Measurements from ENCODE around the gene USF2. TPM values are rescaled to one million over a fixed set of nuclear protein-coding genes. Genes with fewer than 3 reads are reported as not detected.

The USF2 gene
- total RNA-seq, 1 experiment from 2014 or later = 121 TPM

DNA sequence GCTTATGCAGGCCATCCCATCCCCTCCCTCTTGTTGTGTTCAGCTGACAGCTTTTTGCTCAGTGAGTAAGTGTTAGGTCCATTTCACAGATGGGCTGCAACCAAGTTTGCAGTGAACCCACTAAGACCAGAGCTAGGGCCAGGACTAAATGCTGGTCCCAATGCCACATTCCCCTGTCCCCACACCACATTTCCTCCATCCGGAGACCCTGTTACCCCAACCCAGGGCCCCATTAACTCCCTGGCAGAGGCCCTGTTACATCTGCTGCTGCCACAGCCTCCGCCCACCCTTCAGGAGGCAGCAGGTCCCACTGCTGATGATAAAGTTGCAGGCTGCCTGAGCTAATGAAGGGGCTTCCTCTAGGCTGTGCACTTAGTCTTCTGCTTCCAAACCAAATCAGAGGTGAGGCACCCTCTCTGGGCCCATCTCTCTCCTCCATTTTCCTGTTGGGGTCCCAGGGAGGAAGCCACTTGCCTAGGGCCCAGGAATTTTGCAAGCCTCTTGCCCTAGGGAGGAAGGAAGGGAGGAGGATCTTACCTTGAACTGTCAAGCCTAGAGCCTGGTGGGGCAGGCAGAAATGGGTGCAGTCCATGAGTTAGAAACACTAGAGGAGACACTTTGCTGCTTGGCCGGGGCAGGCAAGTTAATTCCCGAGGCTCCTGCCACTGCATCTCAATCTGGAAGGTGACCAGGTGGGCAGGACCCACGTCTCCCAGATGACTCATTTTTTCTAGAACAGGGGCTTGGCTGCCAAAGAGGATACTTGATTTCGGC, 3.4 kb upstream of the USF2 start:
- Histone ChIP-seq H3K9me3 (ENCODE audit: control insufficient read depth, insufficient read depth, low read depth, low read length) (no peaks in the 10 kb centered on the region), H3K36me3 (ENCODE audit: control insufficient read depth, insufficient read depth, low read length) (peaks cover 3% of the 10 kb centered on the region; the same call in 1 of the 2 replicates), H3K4me1 (ENCODE audit: control insufficient read depth, insufficient read depth, low read length) (peaks cover 29% of the 10 kb centered on the region), H3K27me3 (ENCODE audit: control insufficient read depth, insufficient read depth, low read length) (no peaks in the 10 kb centered on the region), H3K4me3 (ENCODE audit: low read depth in 2 of 2, low read length in 2 of 2) (no peak overlapping the region), H3K27ac (ENCODE audit: low read length) (no peak overlapping the region)
- DNase-seq (ENCODE audit: low read depth, low spot score) (no peak), ATAC-seq (no peak)
- CTCF ChIA-PET = interaction anchor here (0.6 kb wide), 1 partner anchor 230 kb away, joined by 3 read pairs; no protein-coding TSS in a partner anchor
- TSS peak; percentile 42 for BruUV-seq (replicated peaks)
- intact Hi-C loops (cut with micrococcal nuclease; ENCODE audit: unreplicated experiment) = no loop called here
- in situ Hi-C loops (cut with HindIII; ENCODE audit: low pct_unique_long_range_greater_than_20kb, low sequenced_read_pairs) = no loop called here
- POLR2A ChIA-PET = interaction anchor here (0.5 kb wide), 1 partner anchor 480 kb away, joined by 5 read pairs; the partner anchor contains the start of genes PSENEN and U2AF1L4
- TF ChIP-seq SIN3A (IDR thresholded peaks at IDR 0.05; ENCODE audit: borderline replicate concordance, insufficient read depth, low read depth, low read length) = no peak

DNA sequence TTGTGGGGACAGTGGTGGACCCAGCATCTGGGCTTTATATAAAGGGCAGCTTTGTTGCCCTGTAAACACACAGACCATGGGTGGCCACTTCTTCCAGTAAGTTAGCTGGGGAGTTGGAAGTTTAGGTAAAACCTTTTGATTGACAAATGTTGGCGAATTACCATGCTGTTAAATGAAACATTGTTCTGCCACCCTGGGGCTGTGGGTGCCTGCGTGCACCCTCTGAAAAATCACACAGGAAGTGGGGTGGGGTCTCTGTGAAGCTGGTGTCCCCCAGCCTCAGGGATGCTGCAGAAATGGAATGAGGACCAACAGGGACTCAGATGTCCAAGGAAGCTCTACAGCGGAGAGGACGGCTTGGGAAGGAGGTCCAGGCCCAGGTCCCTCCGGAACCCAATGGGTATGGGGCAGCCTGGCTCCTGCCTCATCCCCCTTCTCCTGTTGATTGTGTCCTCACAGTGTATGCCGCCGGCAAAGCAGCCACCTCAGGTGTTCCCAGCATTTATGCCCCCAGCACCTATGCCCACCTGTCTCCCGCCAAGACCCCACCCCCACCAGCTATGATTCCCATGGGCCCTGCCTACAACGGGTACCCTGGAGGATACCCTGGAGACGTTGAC, 2.8 kb upstream of the USF2 start:
- BruUV-seq (replicated peaks) = no TSS peak
- no peak overlapping the region for H3K27ac ChIP-seq (ENCODE audit: low read length)
- H3K36me3 ChIP-seq (ENCODE audit: control insufficient read depth, insufficient read depth, low read length) = peaks cover 7% of the 10 kb centered on the region; the same call in 1 of the 2 replicates
- H3K27me3 ChIP-seq (ENCODE audit: control insufficient read depth, insufficient read depth, low read length) = no peaks in the 10 kb centered on the region
- in situ Hi-C loops (cut with HindIII; ENCODE audit: low pct_unique_long_range_greater_than_20kb, low sequenced_read_pairs) = no loop called here
- DNase-seq (ENCODE audit: low read depth, low spot score) (no peak), ATAC-seq (no peak)
- peaks cover 29% of the 10 kb centered on the region for H3K4me1 ChIP-seq (ENCODE audit: control insufficient read depth, insufficient read depth, low read length)
- no peak overlapping the region for H3K4me3 ChIP-seq (ENCODE audit: low read depth in 2 of 2, low read length in 2 of 2)
- no peaks in the 10 kb centered on the region for H3K9me3 ChIP-seq (ENCODE audit: control insufficient read depth, insufficient read depth, low read depth, low read length)
- POLR2A ChIA-PET = no interaction called here
- CTCF ChIA-PET = interaction anchor here (0.6 kb wide), 1 partner anchor 229 kb away, joined by 3 read pairs; no protein-coding TSS in a partner anchor
- intact Hi-C loops (cut with micrococcal nuclease; ENCODE audit: unreplicated experiment) = no loop called here
- TF ChIP-seq, protein P1, sequence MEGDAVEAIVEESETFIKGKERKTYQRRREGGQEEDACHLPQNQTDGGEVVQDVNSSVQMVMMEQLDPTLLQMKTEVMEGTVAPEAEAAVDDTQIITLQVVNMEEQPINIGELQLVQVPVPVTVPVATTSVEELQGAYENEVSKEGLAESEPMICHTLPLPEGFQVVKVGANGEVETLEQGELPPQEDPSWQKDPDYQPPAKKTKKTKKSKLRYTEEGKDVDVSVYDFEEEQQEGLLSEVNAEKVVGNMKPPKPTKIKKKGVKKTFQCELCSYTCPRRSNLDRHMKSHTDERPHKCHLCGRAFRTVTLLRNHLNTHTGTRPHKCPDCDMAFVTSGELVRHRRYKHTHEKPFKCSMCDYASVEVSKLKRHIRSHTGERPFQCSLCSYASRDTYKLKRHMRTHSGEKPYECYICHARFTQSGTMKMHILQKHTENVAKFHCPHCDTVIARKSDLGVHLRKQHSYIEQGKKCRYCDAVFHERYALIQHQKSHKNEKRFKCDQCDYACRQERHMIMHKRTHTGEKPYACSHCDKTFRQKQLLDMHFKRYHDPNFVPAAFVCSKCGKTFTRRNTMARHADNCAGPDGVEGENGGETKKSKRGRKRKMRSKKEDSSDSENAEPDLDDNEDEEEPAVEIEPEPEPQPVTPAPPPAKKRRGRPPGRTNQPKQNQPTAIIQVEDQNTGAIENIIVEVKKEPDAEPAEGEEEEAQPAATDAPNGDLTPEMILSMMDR (IDR thresholded peaks at IDR 0.05) = no peak
- TF ChIP-seq SIN3A (IDR thresholded peaks at IDR 0.05; ENCODE audit: borderline replicate concordance, insufficient read depth, low read depth, low read length) (no peak), TCF7L2 (IDR thresholded peaks at IDR 0.05; ENCODE audit: low read depth, low read length) (no peak), POLR2AphosphoS5 (IDR thresholded peaks at IDR 0.05; ENCODE audit: low read depth, low read length) (no peak; the same call in 1 of the 2 replicates)
- TF ChIP-seq, protein P2, sequence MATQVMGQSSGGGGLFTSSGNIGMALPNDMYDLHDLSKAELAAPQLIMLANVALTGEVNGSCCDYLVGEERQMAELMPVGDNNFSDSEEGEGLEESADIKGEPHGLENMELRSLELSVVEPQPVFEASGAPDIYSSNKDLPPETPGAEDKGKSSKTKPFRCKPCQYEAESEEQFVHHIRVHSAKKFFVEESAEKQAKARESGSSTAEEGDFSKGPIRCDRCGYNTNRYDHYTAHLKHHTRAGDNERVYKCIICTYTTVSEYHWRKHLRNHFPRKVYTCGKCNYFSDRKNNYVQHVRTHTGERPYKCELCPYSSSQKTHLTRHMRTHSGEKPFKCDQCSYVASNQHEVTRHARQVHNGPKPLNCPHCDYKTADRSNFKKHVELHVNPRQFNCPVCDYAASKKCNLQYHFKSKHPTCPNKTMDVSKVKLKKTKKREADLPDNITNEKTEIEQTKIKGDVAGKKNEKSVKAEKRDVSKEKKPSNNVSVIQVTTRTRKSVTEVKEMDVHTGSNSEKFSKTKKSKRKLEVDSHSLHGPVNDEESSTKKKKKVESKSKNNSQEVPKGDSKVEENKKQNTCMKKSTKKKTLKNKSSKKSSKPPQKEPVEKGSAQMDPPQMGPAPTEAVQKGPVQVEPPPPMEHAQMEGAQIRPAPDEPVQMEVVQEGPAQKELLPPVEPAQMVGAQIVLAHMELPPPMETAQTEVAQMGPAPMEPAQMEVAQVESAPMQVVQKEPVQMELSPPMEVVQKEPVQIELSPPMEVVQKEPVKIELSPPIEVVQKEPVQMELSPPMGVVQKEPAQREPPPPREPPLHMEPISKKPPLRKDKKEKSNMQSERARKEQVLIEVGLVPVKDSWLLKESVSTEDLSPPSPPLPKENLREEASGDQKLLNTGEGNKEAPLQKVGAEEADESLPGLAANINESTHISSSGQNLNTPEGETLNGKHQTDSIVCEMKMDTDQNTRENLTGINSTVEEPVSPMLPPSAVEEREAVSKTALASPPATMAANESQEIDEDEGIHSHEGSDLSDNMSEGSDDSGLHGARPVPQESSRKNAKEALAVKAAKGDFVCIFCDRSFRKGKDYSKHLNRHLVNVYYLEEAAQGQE (IDR thresholded peaks at IDR 0.05; ENCODE audit: insufficient read depth in 1 of 2, low read depth in 2 of 2, low read length in 1 of 2) = no peak

All from Panc1 (cell line).